GM18873 (cell line): ENCODE results near the gene SHLD2.
"Not testable (repeated sequence)": the region's sequence is repeated elsewhere in the genome, so short reads cannot be mapped to it uniquely, and the experiment has no call there.

ENCODE experiments used
- ATAC-seq: cut with Tn5 transposase; IDR thresholded peaks from one replicate; pipeline ENCODE4 v1.9.1; 2021; ENCODE audit warnings: mild to moderate bottlenecking, moderate library complexity, moderate number of reproducible peaks; ENCODE audit not compliant: unreplicated experiment, low FRiP score

SHLD2 gene

GRCh38 chr10:87142230-87143108, 47.5 kb downstream of the SHLD2 start:
- not testable (repeated sequence) for ATAC-seq

GRCh38 chr10:87143109-87143418, 48.1 kb downstream of the SHLD2 start:
- ATAC-seq, result not testable (repeated sequence)

GRCh38 chr10:87145598-87145997, 50.6 kb downstream of the SHLD2 start:
- not testable (repeated sequence) for ATAC-seq

DNA sequence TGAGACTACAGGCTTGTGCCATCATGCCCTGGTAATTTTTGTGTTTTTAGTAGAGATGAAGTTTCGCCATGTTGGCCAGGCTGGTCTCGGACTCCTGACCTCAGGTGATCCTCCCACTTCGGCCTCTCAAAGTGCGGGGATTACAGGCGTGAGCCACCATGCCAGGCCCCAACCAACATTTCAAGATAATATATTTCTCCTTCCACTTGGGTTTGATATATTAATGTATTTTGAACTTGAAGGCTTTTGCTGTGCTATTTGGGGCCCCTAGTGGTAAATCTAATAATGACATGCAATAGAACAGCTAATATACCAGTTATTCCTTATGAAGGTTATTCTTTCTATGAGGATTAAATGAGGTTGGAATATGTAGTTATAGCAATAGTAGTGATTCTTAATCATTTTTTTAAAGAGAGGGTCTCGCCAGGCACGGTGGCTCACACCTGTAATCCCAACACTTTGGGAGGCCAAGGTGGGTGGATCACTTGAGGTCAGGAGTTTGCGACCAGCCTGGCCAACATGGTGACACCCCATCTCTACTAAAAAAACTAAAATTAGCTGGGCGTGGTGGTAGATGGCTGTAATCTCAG, 54.1 kb downstream of the SHLD2 start:
- ATAC-seq, result not testable (repeated sequence)

DNA sequence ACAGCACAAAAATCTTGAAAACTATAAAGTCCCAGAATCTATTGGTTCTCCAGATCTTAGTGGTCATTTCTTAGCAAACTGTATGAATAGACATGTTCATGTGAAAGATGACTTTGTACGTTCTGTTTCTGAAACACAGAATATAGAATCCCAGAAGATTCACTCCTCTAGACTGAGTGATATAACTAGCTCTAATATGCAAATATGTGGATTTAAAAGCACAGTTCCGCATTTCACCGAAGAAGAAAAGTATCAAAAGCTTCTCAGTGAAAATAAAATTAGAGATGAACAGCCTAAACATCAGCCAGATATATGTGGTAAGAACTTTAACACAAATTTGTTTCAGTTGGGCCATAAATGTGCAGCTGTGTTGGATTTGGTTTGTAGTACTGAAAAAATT, 56.5 kb downstream of the SHLD2 start:
- not testable (repeated sequence) for ATAC-seq

DNA sequence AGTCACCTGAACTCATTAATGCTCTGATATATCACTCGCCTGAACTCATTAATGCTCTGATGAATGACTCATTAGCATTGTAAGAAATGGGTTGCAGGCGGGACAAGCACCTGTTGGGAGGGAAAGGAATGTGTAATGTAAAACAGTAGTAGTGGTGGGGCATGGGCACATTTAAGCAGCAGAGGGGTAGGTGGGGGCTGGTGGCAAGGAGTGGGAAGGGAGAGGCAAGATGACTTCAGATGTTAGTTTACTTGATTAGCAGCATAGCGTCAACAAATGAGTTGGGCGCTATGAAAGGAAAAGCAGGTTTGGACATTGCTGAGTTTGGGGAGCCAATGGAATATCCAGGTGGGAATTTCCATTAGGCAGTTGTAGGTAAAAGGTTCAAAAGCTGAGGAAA, 61.8 kb downstream of the SHLD2 start:
- ATAC-seq, result not testable (repeated sequence)

DNA sequence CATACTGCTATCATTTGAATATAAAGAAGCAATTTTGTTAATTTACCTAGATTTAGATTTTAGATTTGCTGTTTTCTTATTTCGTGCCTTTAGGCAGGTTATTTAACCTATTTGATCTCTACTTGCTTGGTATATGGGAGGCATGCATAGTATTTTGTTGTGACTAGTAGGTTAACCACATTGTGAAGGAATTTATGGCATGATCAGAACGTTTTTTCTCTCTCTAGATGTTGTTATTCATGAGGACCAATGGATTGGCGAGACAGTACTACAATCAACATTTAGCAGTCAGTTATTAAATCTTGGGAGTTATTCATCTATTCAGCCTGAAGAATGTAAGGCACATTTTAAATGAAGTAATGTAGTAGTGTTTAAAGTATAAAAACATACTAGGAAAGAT, 62.8 kb downstream of the SHLD2 start:
- ATAC-seq, result not testable (repeated sequence)

DNA sequence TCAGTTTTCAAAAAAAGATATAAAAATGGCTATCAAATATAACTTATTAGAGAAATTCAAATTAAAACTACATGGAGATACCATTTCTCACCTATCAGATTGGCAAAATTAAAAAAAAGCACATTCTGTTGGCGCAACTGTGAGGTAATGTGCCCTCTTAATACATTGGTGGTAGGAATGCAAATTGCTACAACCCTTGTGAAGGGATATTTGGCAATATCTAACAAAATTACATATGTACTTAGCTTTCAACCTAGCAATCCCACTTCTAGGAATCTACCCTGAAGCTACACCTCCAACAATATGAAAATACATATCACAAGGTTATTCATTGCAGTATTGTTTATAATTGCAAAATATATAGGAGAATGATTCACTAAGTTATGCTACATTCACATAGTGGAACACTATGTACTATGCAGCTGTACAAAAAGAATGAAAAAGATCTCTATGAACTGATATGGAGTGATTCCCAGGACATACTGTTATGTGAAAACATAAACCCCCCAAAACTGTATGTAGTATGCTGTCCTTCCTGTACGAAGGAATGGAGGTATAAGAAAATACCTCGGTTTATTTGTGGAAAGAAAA, 67.8 kb downstream of the SHLD2 start:
- ATAC-seq, result not testable (repeated sequence)

DNA sequence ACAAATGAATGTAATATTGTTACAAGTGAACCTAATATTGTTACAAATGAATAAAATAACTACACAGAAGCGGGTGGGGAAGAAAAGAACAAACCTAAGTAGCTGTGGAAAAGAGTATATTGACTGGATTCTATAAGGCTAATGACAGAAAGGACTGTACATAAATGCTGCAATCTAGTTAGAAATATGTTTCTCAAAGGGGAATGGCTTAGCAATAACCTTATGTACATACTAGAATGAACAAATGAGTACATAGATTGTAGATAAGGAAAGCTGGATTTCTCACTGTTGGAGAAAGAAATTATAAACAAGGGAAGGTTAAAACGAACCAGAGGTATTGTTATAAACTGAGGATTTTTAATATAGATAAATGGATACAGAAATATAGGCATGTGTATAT, 68.4 kb downstream of the SHLD2 start:
- ATAC-seq, result not testable (repeated sequence)

- ATAC-seq, result not testable (repeated sequence)
These were observed 74.9 kb downstream of the SHLD2 start for GRCh38 chr10:87169857-87170256.

- ATAC-seq, result not testable (repeated sequence)
These were observed 75.7 kb downstream of the SHLD2 start for GRCh38 chr10:87170705-87171104.

GRCh38 chr10:87171670-87172069, 76.7 kb downstream of the SHLD2 start:
- ATAC-seq, result not testable (repeated sequence)

GRCh38 chr10:87172178-87172577, 77.2 kb downstream of the SHLD2 start:
- ATAC-seq, result not testable (repeated sequence)

DNA sequence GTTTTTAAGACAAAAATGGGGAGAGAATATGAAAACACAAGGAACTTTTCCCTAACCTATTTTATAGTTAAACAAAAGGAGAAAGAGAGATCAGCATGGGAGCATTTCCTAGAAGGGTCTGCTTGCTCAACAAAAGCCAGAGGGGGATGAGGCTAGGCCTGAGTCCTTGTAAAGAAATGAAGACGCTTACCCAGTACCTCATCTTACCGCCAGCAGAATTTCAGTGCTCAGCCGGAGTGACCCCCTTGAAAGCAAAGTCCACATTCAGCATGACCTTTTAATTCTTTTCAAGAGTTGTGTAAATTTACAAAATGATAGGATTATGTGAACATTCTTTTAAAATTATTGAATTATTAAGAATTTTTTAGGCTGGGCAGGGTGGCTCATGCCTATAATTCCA, 82.6 kb downstream of the SHLD2 start:
- ATAC-seq, result not testable (repeated sequence)

- not testable (repeated sequence) for ATAC-seq
These were observed 89.4 kb downstream of the SHLD2 start for GRCh38 chr10:87184421-87184820.

- not testable (repeated sequence) for ATAC-seq
These were observed 91.0 kb downstream of the SHLD2 start for GRCh38 chr10:87186016-87186415.

DNA sequence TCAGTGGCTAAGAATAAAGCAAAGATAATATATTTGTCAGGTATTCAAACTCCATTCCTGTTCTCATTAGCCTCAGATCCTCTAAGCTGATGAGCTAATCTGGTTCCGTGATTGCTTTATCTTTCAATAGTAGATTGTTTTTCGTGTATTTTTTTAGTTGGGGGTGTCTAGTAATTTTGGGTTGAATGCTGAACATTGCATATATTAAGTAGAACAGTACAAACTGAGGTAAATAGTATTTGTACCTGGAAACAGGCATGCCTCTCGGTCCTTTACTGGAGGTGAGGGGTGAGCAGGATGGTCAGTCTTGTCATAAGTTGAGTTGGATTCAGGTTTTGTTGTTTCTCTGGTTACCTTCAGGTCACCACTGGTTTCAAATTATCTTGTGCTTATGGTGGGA, 92.6 kb downstream of the SHLD2 start:
- ATAC-seq, result not testable (repeated sequence)

GRCh38 chr10:87191841-87192240, 96.8 kb downstream of the SHLD2 start:
- not testable (repeated sequence) for ATAC-seq

DNA sequence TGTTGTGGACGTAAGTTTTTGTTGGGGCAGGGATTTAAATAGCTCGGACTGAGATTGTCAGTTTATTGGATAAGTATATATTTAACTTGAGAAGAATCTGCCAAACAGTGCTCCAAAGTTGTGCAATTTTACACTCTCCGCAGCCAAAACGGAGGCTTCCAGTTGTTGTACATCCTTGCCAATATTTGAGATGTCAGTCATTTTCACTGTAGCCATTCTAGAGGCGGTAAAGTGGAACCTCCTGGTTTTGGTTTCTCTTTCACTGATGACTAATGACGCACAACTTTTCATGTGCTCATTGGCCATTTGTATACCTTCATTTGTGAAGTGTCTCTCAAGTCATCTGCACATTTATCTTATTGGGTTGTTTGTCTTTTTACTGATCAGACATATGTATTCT, 105.9 kb downstream of the SHLD2 start:
- peak; percentile 69 for ATAC-seq

GRCh38 chr10:87204801-87205200, 109.8 kb downstream of the SHLD2 start:
- ATAC-seq, result not testable (repeated sequence)

- not testable (repeated sequence) for ATAC-seq
These were observed 111.9 kb downstream of the SHLD2 start for GRCh38 chr10:87206922-87207321.
